ENCODE data around the gene DDIAS. TPM values are rescaled to one million over a fixed set of nuclear protein-coding genes. Genes with fewer than 3 reads are reported as not detected.

The DDIAS gene
- polyA plus RNA-seq, 1 donor from 2014 or later: 0.26 TPM

- H3K27ac ChIP-seq (ENCODE audit: low read length): no peak overlapping the region
- no peaks in the 10 kb centered on the region for H3F3A ChIP-seq (ENCODE audit: insufficient read depth, low read length, poor library complexity, severe bottlenecking)
- TF ChIP-seq CTCF (IDR thresholded peaks at IDR 0.05; ENCODE audit: poor library complexity, severe bottlenecking) (no peak), MXI1 (conservative IDR thresholded peaks at IDR 0.05; ENCODE audit: poor library complexity, severe bottlenecking) (no peak)
- H3K4me2 ChIP-seq (ENCODE audit: low read length): peak overlapping the region; percentile 38
- peak overlapping the region; percentile 70 for H3K9ac ChIP-seq (ENCODE audit: low read length)
- peak overlapping the region; percentile 73 for H3K4me3 ChIP-seq (ENCODE audit: low read length)
- H2AFZ ChIP-seq (ENCODE audit: low read depth, low read length): peak overlapping the region; percentile 84
- H3K9me3 ChIP-seq (ENCODE audit: low read length): no peaks in the 10 kb centered on the region
- no peaks in the 10 kb centered on the region for H4K20me1 ChIP-seq (ENCODE audit: insufficient read depth)
- H3K79me2 ChIP-seq (replicated peaks; ENCODE audit: insufficient read depth, low read length): peaks cover 8% of the 10 kb centered on the region
- no peaks in the 10 kb centered on the region for H3K36me3 ChIP-seq (ENCODE audit: insufficient read depth, low read length)
- H3K27me3 ChIP-seq (ENCODE audit: insufficient read depth, low read depth, low read length): no peaks in the 10 kb centered on the region
- H3K9me2 ChIP-seq (ENCODE audit: insufficient read depth, low read length): no peaks in the 10 kb centered on the region
Measured at GRCh38 chr11:82899957-82900276, 1.6 kb upstream of the DDIAS start.

- H3F3A ChIP-seq (ENCODE audit: insufficient read depth, low read length, poor library complexity, severe bottlenecking): no peaks in the 10 kb centered on the region
- no peak for TF ChIP-seq MXI1 (conservative IDR thresholded peaks at IDR 0.05; ENCODE audit: poor library complexity, severe bottlenecking)
- no peak for TF ChIP-seq CTCF (IDR thresholded peaks at IDR 0.05; ENCODE audit: poor library complexity, severe bottlenecking)
- no peak for TF ChIP-seq EP300 (conservative IDR thresholded peaks at IDR 0.05; ENCODE audit: poor library complexity, severe bottlenecking)
- peak; percentile 9 for TF ChIP-seq REST (IDR thresholded peaks at IDR 0.05; ENCODE audit: borderline replicate concordance)
- no peak for TF ChIP-seq EZH2 (IDR thresholded peaks at IDR 0.05; ENCODE audit: borderline replicate concordance, insufficient read depth, low read length, poor library complexity, severe bottlenecking)
- TF ChIP-seq TAF1 (IDR thresholded peaks at IDR 0.05; ENCODE audit: low read depth): no peak
- no peak for TF ChIP-seq SMC3 (conservative IDR thresholded peaks at IDR 0.05; ENCODE audit: poor library complexity)
- peak; percentile 43 for TF ChIP-seq POLR2AphosphoS5 (IDR thresholded peaks at IDR 0.05)
- TF ChIP-seq RAD21 (conservative IDR thresholded peaks at IDR 0.05): peak; percentile 15
- no peaks in the 10 kb centered on the region for H3K9me2 ChIP-seq (ENCODE audit: insufficient read depth, low read length)
- H4K20me1 ChIP-seq (ENCODE audit: insufficient read depth): no peaks in the 10 kb centered on the region
- H3K27me3 ChIP-seq (ENCODE audit: insufficient read depth, low read depth, low read length): no peaks in the 10 kb centered on the region
- H3K4me3 ChIP-seq (ENCODE audit: low read length): peak within 1 kb of the TSS; percentile 73
- H2AFZ ChIP-seq (ENCODE audit: low read depth, low read length): peak within 1 kb of the TSS; percentile 84
- peak within 1 kb of the TSS; percentile 64 for H3K4me2 ChIP-seq (ENCODE audit: low read length)
- no peaks in the 10 kb centered on the region for H3K9me3 ChIP-seq (ENCODE audit: low read length)
- peak within 1 kb of the TSS; percentile 76 for H3K27ac ChIP-seq (ENCODE audit: low read length)
- H3K36me3 ChIP-seq (ENCODE audit: insufficient read depth, low read length): no peaks in the 10 kb centered on the region
- peak within 1 kb of the TSS; percentile 70 for H3K9ac ChIP-seq (ENCODE audit: low read length)
- peaks cover 10% of the 10 kb centered on the region for H3K79me2 ChIP-seq (replicated peaks; ENCODE audit: insufficient read depth, low read length)
Measured at GRCh38 chr11:82900277-82901164, 1.0 kb upstream of the DDIAS start, which contains the start of gene PRCP. Gene PRCP, minus strand, starts transcription at chr11:82900430. Its CDS starts 28 bp downstream, at chr11:82900402.

Measured in neural cell (in vitro differentiated cells).